Mesenchymal stem cell (in vitro differentiated cells and primary cell): ENCODE measurements around the gene FAT4. TPM values are rescaled to one million over a fixed set of nuclear protein-coding genes. Genes with fewer than 3 reads are reported as not detected.

Source experiments
- DNase-seq: peaks from one replicate; pipeline ENCODE4 v3.0.0-alpha.2; 2013
- H2AFZ ChIP-seq: one replicate; pipeline ENCODE4 v1.6.1; 2013; ENCODE audit warnings: low read depth, mild to moderate bottlenecking, control low read depth, inconsistent platforms, low read length, moderate library complexity
- H2AK5ac ChIP-seq: 2 replicates; pipeline ENCODE4 v1.6.1; 2013; ENCODE audit warnings: low read length, moderate library complexity, mild to moderate bottlenecking, inconsistent platforms; ENCODE audit not compliant: severe bottlenecking
- H2BK120ac ChIP-seq: one replicate; pipeline ENCODE4 v1.6.1; 2013; ENCODE audit warnings: low read depth, mild to moderate bottlenecking, inconsistent platforms, low read length, moderate library complexity
- H2BK12ac ChIP-seq, 2 experiments: one replicate each; pipeline ENCODE4 v1.6.1; 2013; ENCODE audit warnings: inconsistent platforms in 2 of 2, low read length in 2 of 2, mild to moderate bottlenecking in 2 of 2, moderate library complexity in 2 of 2, control low read depth in 1 of 2
- H2BK15ac ChIP-seq: one replicate; pipeline ENCODE4 v1.6.1; 2013; ENCODE audit warnings: mild to moderate bottlenecking, low read depth, inconsistent platforms; ENCODE audit not compliant: poor library complexity, severe bottlenecking
- H2BK5ac ChIP-seq: 2 replicates; pipeline ENCODE4 v1.6.1; 2013; ENCODE audit warnings: low read depth, mild to moderate bottlenecking, low read length, control low read depth, inconsistent platforms; ENCODE audit not compliant: poor library complexity, severe bottlenecking
- H3K14ac ChIP-seq, 2 experiments: one replicate each; pipeline ENCODE4 v1.6.1; 2013; ENCODE audit warnings: inconsistent platforms in 2 of 2, low read length in 2 of 2, control low read depth in 1 of 2, mild to moderate bottlenecking in 1 of 2, moderate library complexity in 1 of 2
- H3K18ac ChIP-seq, 2 experiments: one replicate each; pipeline ENCODE4 v1.6.1; 2013; ENCODE audit warnings: inconsistent platforms in 2 of 2, low read length in 2 of 2, control low read depth in 1 of 2, low read depth in 1 of 2, mild to moderate bottlenecking in 1 of 2
- H3K23ac ChIP-seq, 2 experiments: one replicate each; pipeline ENCODE4 v1.6.1; 2013; ENCODE audit warnings: inconsistent platforms in 2 of 2, low read length in 2 of 2, mild to moderate bottlenecking in 2 of 2, moderate library complexity in 2 of 2, control low read depth in 1 of 2
- H3K27ac ChIP-seq: 2 replicates; pipeline ENCODE4 v1.5.1; 2013; ENCODE audit warnings: mild to moderate bottlenecking, moderate library complexity, low read length, control low read depth, inconsistent platforms; ENCODE audit not compliant: poor library complexity, severe bottlenecking
- H3K27me3 ChIP-seq, 2 experiments: 2 replicates each; pipeline versions ENCODE4 v1.6.1 to v1.7.0; 2013; ENCODE audit warnings: low read length in 2 of 2, mild to moderate bottlenecking in 2 of 2, moderate library complexity in 2 of 2, control low read depth in 1 of 2, inconsistent platforms in 1 of 2; ENCODE audit not compliant: control insufficient read depth in 1 of 2, insufficient read depth in 1 of 2
- H3K36me3 ChIP-seq, 2 experiments: 2 replicates each; pipeline versions ENCODE4 v1.6.1 to v1.7.0; 2013; ENCODE audit warnings: low read length in 2 of 2, control low read depth in 1 of 2, inconsistent platforms in 1 of 2, low read depth in 1 of 2, mild to moderate bottlenecking in 1 of 2; ENCODE audit not compliant: insufficient read depth in 2 of 2, control insufficient read depth in 1 of 2
- H3K4ac ChIP-seq, 2 experiments: one replicate each; pipeline ENCODE4 v1.6.1; 2013; ENCODE audit warnings: inconsistent platforms in 2 of 2, low read length in 2 of 2, mild to moderate bottlenecking in 2 of 2, moderate library complexity in 2 of 2, control low read depth in 1 of 2, low read depth in 1 of 2
- H3K4me1 ChIP-seq: 2 replicates; pipeline ENCODE4 v1.6.1; 2013; ENCODE audit warnings: low read depth, low read length, control low read depth; ENCODE audit not compliant: control insufficient read depth, insufficient read depth
- H3K4me2 ChIP-seq: 2 replicates; pipeline ENCODE4 v1.6.1; 2013; ENCODE audit warnings: low read length, mild to moderate bottlenecking, inconsistent platforms; ENCODE audit not compliant: poor library complexity, severe bottlenecking
- H3K4me3 ChIP-seq, 2 experiments: 2 replicates each; pipeline versions ENCODE4 v1.5.1 to v1.7.0; 2013; ENCODE audit warnings: low read length in 2 of 2, mild to moderate bottlenecking in 2 of 2, control low read depth in 1 of 2, low read depth in 1 of 2; ENCODE audit not compliant: insufficient read depth in 1 of 2
- H3K79me1 ChIP-seq: replicated peaks from 2 replicates; pipeline ENCODE4 v1.6.1; 2013; ENCODE audit warnings: mild to moderate bottlenecking, control low read depth, low read length, inconsistent platforms; ENCODE audit not compliant: poor library complexity, severe bottlenecking
- H3K9ac ChIP-seq: 2 replicates; pipeline ENCODE4 v1.7.0; 2013; ENCODE audit warnings: mild to moderate bottlenecking, low read length, moderate library complexity
- H3K9me3 ChIP-seq: 2 replicates; pipeline ENCODE4 v1.7.0; 2013; ENCODE audit warnings: mild to moderate bottlenecking, low read length; ENCODE audit not compliant: control insufficient read depth
- H4K8ac ChIP-seq: one replicate; pipeline ENCODE4 v1.6.1; 2013; ENCODE audit warnings: inconsistent platforms, mild to moderate bottlenecking, low read length, moderate library complexity
- H4K91ac ChIP-seq: one replicate; pipeline ENCODE4 v1.6.1; 2013; ENCODE audit warnings: mild to moderate bottlenecking, low read length, inconsistent platforms
- small RNA-seq: library from polyadenylated mRNA; stranded (forward); fragments of <200 nt; extraction: miRNeasy Mini kit (QIAGEN cat#:217004); gene quantifications from one replicate; pipeline ENCODE3, GENCODE V24; 2013; ENCODE audit warnings: low read depth

Gene FAT4

GRCh38 chr4:125360727-125361126, 46.0 kb downstream of the FAT4 start:
- Histone ChIP-seq H2BK5ac (no peak overlapping the region), H3K18ac (no peak overlapping the region), H3K4me1 (no peaks in the 10 kb centered on the region), H2BK12ac (no peak overlapping the region), H3K23ac (no peak overlapping the region), H2BK120ac (no peak overlapping the region), H3K36me3 (no peaks in the 10 kb centered on the region), H4K8ac (no peak overlapping the region), H2AFZ (no peak overlapping the region), H3K27me3 (no peaks in the 10 kb centered on the region), H3K27ac (no peak overlapping the region), H3K4me2 (no peak overlapping the region), H3K9ac (no peak overlapping the region), H4K91ac (no peak overlapping the region), H3K4me3 (no peak overlapping the region), H3K9me3 (no peaks in the 10 kb centered on the region), H3K4ac (no peak overlapping the region), H3K79me1 (peaks cover 3% of the 10 kb centered on the region), H3K14ac (no peak overlapping the region), H2BK15ac (no peak overlapping the region), H2AK5ac (no peak overlapping the region)
- DNase-seq = no peak

Small RNA genes within 50 kb of the gene (small RNA-seq; reads per million reads assigned to genes)
- not detected for gene RF00019
